Body of pancreas (tissue), 4 donors: ENCODE results near the gene CDKL5.

Experiments used
- POLR2A ChIP-seq, 3 donors: fragments of 450-650 bp; IDR thresholded peaks; one replicate each; pipeline ENCODE4 v1.6.1; 2016; ENCODE audit warnings: antibody characterized with exemption in 3 of 3, mild to moderate bottlenecking in 2 of 3
- TF ChIP-seq, protein P1 (sequence below), 7 experiments: fragments of 450-650 bp in 4 of 7; fragments of 200-600 bp in 3 of 7; sonication (generic) in 3 of 7; IDR thresholded peaks; one replicate each; pipeline ENCODE4 v1.5.1; 2016 to 2019; ENCODE audit warnings: antibody characterized with exemption in 7 of 7

DNA sequence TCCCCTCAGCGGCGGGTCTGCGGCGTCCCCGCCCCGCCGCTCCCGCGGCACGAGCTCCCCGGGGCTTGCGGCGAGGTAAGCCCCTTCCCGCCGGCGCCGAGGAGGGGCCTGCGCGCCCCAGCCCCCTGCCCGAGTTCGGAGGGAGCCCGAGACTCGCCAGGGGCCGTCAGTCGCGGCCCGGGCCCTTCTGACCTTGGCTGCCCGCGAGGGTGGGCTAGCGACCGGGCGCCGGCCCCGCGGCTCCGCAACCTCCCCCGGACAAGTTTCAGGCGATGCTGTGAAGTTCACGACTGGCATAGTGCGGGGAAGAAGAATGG, 554 bp downstream of the CDKL5 start:
- TF ChIP-seq, protein P1, sequence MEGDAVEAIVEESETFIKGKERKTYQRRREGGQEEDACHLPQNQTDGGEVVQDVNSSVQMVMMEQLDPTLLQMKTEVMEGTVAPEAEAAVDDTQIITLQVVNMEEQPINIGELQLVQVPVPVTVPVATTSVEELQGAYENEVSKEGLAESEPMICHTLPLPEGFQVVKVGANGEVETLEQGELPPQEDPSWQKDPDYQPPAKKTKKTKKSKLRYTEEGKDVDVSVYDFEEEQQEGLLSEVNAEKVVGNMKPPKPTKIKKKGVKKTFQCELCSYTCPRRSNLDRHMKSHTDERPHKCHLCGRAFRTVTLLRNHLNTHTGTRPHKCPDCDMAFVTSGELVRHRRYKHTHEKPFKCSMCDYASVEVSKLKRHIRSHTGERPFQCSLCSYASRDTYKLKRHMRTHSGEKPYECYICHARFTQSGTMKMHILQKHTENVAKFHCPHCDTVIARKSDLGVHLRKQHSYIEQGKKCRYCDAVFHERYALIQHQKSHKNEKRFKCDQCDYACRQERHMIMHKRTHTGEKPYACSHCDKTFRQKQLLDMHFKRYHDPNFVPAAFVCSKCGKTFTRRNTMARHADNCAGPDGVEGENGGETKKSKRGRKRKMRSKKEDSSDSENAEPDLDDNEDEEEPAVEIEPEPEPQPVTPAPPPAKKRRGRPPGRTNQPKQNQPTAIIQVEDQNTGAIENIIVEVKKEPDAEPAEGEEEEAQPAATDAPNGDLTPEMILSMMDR (IDR thresholded peaks at IDR 0.05): no peak
- TF ChIP-seq POLR2A (IDR thresholded peaks at IDR 0.05): no peak
